Measurements from ENCODE around the gene NINL.

Gene NINL

DNA sequence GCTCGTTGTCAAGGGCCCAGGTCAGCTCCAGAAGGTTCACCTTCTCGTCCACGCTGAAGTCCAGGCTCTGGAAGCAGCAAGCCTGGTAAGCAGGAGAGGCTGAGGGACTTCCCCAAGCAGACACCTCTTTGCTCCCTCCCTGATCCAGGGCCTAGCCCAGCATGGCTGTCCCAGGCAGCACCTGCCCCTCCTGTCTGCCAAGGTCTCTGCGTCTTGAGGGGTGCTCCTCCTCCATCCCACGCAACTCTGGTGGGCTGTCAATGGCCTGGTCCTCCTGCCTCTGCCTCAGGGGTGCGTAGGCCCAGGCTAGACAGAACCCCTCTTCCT lies 87.1 kb downstream of the NINL start:
- no peak for DNase-seq

- no peak for DNase-seq
These were observed 87.6 kb downstream of the NINL start for GRCh38 chr20:25497586-25498279.

GRCh38 chr20:25496968-25497401 lies 88.3 kb downstream of the NINL start:
- DNase-seq: no peak

DNA sequence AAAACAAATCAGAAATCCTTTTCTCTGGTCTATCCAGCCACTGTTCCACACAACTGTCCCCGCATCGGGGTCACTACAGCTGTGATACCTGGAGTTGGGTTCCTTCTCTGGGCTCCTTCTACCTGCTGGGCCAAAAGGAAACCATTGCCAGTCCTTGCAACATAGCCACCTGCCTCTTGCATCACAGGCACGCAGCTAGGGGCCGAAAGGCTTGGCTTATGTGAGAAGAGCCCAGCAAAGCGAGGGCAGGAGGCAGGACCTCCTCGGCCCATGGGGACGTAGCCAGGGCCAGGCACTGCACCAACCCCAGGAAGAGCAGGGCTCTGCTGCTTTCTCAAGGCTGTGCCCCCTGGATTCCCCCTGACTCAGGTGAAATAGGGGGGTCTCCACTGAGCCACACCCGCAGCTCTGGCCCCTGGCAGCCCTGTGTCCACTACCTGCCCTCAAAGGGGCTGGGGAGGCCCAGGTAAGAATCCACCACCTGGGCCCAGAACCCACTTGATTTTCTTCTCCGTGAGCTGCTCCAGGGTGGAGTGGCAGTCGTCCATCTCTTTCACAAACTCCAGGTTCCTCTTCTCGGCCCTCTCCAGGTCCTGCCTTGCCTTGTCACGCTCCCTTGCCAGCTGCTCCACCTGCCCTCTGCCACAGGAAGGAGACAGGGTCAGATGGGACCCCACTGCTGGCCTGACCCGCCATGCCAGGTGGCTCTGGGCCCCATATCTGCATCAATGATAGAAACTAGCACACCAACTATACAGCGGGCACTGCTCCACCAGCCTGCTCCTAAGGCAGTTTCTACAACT lies 89.0 kb downstream of the NINL start:
- no peak for DNase-seq

GRCh38 chr20:25495189-25495824 lies 90.0 kb downstream of the NINL start:
- DNase-seq: no peak

DNA sequence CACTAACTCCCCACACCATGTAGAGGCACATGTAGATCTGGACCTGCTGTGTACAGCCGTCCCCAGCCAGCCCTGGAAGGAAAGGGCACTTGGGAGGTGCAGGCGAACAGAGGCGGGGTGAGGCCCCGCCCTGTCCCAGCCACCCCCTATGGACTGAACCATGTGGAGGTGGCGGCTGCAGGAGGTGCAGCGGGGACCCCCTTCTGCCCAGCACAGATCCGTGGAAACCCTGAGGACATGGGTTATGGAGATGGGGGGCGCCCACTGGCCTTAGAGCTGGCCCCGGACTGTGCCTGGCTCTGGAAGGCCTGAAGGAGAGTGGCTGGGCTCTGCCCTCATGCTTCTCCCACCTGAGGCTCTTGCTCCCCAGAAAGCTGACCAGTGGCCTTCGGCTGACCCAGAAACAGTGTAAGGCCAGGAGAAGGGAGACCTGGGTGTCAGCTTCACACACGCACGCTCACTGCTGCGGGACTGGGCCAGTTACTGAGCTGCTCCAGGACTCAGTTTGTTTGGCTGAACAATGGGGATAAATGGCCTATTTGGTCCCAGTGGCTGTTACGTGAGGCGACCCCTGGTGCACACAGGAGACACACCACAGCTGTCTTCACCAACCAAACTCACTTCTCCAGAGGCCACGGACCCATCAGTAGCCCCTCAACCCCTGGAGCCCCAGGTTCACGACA lies 90.7 kb downstream of the NINL start:
- DNase-seq: no peak

- DNase-seq: no peak
These were observed 91.4 kb downstream of the NINL start for GRCh38 chr20:25493748-25494505.

GRCh38 chr20:25493137-25493536 lies 92.2 kb downstream of the NINL start:
- DNase-seq: no peak

GRCh38 chr20:25491446-25492038 lies 93.8 kb downstream of the NINL start:
- DNase-seq: no peak

DNA sequence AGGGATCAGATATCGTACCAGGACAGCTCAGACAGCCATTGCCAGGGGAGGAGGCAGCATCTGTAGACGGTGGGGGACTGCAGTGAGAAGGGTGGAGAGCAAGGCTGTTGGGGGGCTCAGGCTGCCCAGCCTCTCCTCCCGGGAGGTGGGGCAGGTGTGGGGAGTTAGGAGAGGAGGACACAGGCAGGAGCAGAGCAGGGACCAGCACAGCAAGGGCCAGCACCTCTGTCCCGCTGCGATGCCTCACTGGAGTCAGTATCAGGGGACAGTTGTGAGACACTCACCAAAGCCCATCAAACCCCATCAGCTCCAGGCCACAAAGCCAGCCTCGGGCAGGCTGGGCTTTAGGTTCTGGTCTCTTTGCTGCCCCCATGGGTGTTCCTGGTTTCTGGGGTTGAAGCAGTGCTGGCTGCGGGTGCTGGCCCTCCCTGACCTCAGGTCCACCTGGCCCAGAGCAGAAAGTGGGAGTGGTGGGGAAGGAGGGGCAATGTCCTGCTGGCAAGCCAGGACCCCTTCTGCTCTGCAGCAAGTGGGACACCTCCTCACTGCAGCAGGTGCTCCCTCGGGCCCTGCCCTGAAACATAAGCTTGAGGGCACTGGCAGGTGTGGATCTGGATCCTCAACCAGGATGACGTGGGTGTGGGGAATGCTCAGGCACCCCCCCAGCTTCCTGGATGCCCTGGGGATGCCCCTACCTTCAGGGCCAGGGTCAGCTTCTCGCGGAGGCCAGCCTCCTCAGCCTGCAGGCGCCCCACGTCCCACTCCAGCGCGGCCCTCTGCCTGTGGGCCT lies 94.5 kb downstream of the NINL start:
- DNase-seq: no peak

DNA sequence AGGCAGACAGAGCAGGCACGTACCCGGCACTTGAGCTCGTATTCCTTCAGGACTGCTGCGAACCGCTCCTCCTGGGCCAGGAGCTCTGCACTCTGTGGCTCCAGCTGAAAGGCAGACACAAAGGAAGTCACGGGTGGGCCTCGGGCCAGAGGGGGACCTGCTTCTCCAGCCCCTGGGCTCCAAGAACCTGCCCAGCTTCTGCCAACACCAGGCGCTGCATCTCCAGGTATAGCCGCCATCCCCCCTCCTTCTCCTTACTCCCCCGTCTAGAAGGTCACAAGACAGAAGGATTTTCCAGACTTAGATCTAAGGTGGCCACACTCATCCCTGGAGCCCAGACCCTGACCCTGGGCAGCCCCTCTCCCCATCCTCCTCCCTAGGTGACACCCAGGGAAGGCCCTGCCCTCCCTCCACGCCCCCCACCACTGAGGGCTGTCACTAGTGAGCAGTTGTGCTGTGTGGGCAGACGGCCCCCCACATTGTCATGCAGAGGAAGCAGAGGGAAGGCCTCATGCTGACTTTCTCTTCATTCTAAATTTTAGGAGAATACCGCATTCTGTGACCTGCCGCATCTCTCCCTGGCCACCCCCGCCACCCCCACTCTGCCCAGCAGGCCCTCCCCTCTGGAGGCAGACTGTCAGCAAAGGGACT lies 96.0 kb downstream of the NINL start:
- DNase-seq: no peak

- no peak for DNase-seq
These were observed 97.4 kb downstream of the NINL start for GRCh38 chr20:25487975-25488374.

GRCh38 chr20:25487306-25487705 lies 98.0 kb downstream of the NINL start:
- DNase-seq: no peak

- no peak for DNase-seq
These were observed 99.0 kb downstream of the NINL start for GRCh38 chr20:25486377-25486776.

GRCh38 chr20:25485872-25486271 lies 99.5 kb downstream of the NINL start:
- no peak for DNase-seq

GRCh38 chr20:25484911-25485511 lies 100.3 kb downstream of the NINL start:
- no peak for DNase-seq

DNA sequence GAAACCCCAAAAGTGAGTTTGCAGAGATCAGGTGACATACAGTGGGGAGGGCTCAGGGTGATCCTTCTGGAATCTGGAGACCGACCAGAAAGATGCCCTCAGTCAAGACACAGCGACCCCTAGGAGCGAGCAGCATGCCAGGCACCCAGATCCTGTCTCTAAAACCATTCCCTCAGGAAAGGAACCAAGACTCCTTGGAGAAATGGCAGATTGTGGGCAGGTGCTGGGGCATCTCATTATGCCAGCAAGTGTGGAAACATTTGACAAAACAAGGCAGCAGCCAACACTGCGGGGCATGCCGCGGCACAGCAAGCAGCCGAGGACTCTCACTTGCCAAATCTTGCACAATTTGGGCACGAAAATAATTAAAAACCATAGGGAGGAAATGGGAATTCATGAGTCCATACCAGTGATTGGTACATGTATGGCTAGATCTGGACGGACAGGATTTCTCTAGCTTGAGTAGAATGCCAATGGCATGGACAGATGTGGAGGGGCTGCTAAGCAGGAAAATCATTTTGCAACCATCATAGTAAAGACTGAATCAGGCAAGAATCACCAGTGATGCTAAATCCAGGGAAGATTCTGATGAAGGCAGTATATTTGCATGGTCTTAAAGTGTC lies 101.0 kb downstream of the NINL start:
- DNase-seq: no peak

- DNase-seq: peak; percentile 72
These were observed 101.7 kb downstream of the NINL start for GRCh38 chr20:25483431-25484132.

- DNase-seq: no peak
These were observed 103.4 kb downstream of the NINL start for GRCh38 chr20:25481918-25482253.

All from inflammatory macrophage treated with lipopolysaccharide for 4 hours (primary cell).